Liver (tissue), 9 donors: Measurements from ENCODE around the gene ARHGAP40. TPM values are rescaled to one million over a fixed set of nuclear protein-coding genes. Genes with fewer than 3 reads are reported as not detected.

Source experiments
- DNase-seq: peaks from one replicate; pipeline ENCODE4 v3.0.0-alpha.2; 2017; ENCODE audit warnings: low spot score
- H3K27ac ChIP-seq, 2 donors: one replicate each; pipeline ENCODE4 v1.7.0; 2013; ENCODE audit warnings: inconsistent platforms in 2 of 2, low read length in 2 of 2, control low read depth in 1 of 2, low read depth in 1 of 2, mild to moderate bottlenecking in 1 of 2
- H3K27me3 ChIP-seq, 4 donors: one replicate each; pipeline versions ENCODE4 v1.6.1 to v1.7.0; 2013; ENCODE audit warnings: low read length in 3 of 4, inconsistent platforms in 1 of 4, mild to moderate bottlenecking in 1 of 4, moderate library complexity in 1 of 4; ENCODE audit not compliant: control insufficient read depth in 4 of 4, insufficient read depth in 4 of 4
- H3K36me3 ChIP-seq, 4 donors: one replicate each; pipeline versions ENCODE4 v1.6.1 to v1.7.0; 2013; ENCODE audit warnings: low read length in 3 of 4, mild to moderate bottlenecking in 3 of 4, low read depth in 1 of 4, moderate library complexity in 1 of 4; ENCODE audit not compliant: control insufficient read depth in 4 of 4, insufficient read depth in 3 of 4
- H3K4me1 ChIP-seq, 4 donors: one replicate each; pipeline versions ENCODE4 v1.6.1 to v1.7.0; 2013; ENCODE audit warnings: low read length in 3 of 4, mild to moderate bottlenecking in 3 of 4, moderate library complexity in 1 of 4; ENCODE audit not compliant: control insufficient read depth in 4 of 4, insufficient read depth in 4 of 4
- H3K4me3 ChIP-seq, 3 donors: one replicate each; pipeline versions ENCODE4 v1.6.1 to v1.7.0; 2013; ENCODE audit warnings: low read length in 3 of 3, control low read depth in 1 of 3, low read depth in 1 of 3, mild to moderate bottlenecking in 1 of 3
- H3K9ac ChIP-seq, 2 donors: one replicate each; pipeline ENCODE4 v1.7.0; 2013; ENCODE audit warnings: low read length in 2 of 2, mild to moderate bottlenecking in 2 of 2, moderate library complexity in 2 of 2, control low read depth in 1 of 2, low read depth in 1 of 2
- H3K9me3 ChIP-seq, 4 donors: one replicate each; pipeline versions ENCODE4 v1.6.1 to v1.7.0; 2013; ENCODE audit warnings: low read length in 3 of 4; ENCODE audit not compliant: control insufficient read depth in 4 of 4
- EGR1 ChIP-seq, 2 donors: IDR thresholded peaks; 2 replicates each; pipeline ENCODE4 v1.6.1; 2016 to 2018; ENCODE audit warnings: antibody characterized with exemption in 2 of 2, low read depth in 2 of 2
- FOXA2 ChIP-seq: IDR thresholded peaks from 2 replicates; pipeline ENCODE4 v1.6.1; 2016; ENCODE audit warnings: antibody characterized with exemption
- GABPA ChIP-seq, 2 donors: IDR thresholded peaks in 1 of 2; conservative IDR thresholded peaks in 1 of 2; 2 replicates each; pipeline ENCODE4 v1.6.1; 2016; ENCODE audit warnings: antibody characterized with exemption in 2 of 2, mild to moderate bottlenecking in 1 of 2, moderate library complexity in 1 of 2
- HNF4A ChIP-seq, 2 donors: conservative IDR thresholded peaks; 2 replicates each; pipeline ENCODE4 v1.6.1; 2016; ENCODE audit warnings: antibody characterized with exemption in 2 of 2, mild to moderate bottlenecking in 2 of 2
- HNF4G ChIP-seq: IDR thresholded peaks from 2 replicates; pipeline ENCODE4 v1.6.1; 2016; ENCODE audit warnings: antibody characterized with exemption
- JUND ChIP-seq, 2 donors: IDR thresholded peaks; 2 replicates each; pipeline ENCODE4 v1.6.1; 2016; ENCODE audit warnings: antibody characterized with exemption in 2 of 2
- NR2F2 ChIP-seq: IDR thresholded peaks from 2 replicates; pipeline ENCODE4 v1.6.1; 2016; ENCODE audit warnings: antibody characterized with exemption
- RAD21 ChIP-seq, 2 donors: IDR thresholded peaks; 2 replicates each; pipeline ENCODE4 v1.6.1; 2016; ENCODE audit warnings: antibody characterized with exemption in 2 of 2, mild to moderate bottlenecking in 2 of 2
- RXRA ChIP-seq, 2 donors: IDR thresholded peaks; 2 replicates each; pipeline ENCODE4 v1.6.1; 2017 to 2018; ENCODE audit warnings: antibody characterized with exemption in 2 of 2, mild to moderate bottlenecking in 1 of 2
- SP1 ChIP-seq: IDR thresholded peaks from 2 replicates; pipeline ENCODE4 v1.6.1; 2018; ENCODE audit warnings: antibody characterized with exemption, mild to moderate bottlenecking
- TAF1 ChIP-seq: conservative IDR thresholded peaks from 2 replicates; pipeline ENCODE4 v1.6.1; 2016; ENCODE audit warnings: antibody characterized with exemption, mild to moderate bottlenecking
- YY1 ChIP-seq: IDR thresholded peaks from 2 replicates; pipeline ENCODE4 v1.6.1; 2016; ENCODE audit warnings: antibody characterized with exemption, mild to moderate bottlenecking
- WGBS: extraction: QIAGEN DNeasy Blood & Tissue Kit; methylation state at CpG from one replicate; pipeline ENCODE4 v1.1.7; 2013; 5-methylcytosine and 5-hydroxymethylcytosine counted together
- polyA plus RNA-seq, 2 donors: library from polyadenylated mRNA; stranded (reverse) in 1 of 2; unstranded in 1 of 2; fragments of 200-250 nt in 1 of 2; fragments of >200 nt in 1 of 2; fragmentation: Nextera tagmentation in 1 of 2; extraction: Ambion mirVana in 1 of 2; gene quantifications; one replicate each; pipeline versions ENCODE4 v1.2.1 to v1.2.3, GENCODE V29; 2013 to 2015
- total RNA-seq, 2 donors: library from RNA; depleted of rRNA; stranded (reverse); fragments of >200 nt; gene quantifications; one replicate each; pipeline ENCODE4 v1.2.3, GENCODE V29; 2014
- TF ChIP-seq, protein P1 (sequence below): IDR thresholded peaks from 2 replicates; pipeline ENCODE4 v1.6.1; 2016; ENCODE audit warnings: antibody characterized with exemption, mild to moderate bottlenecking
- TF ChIP-seq, protein P2 (sequence below): IDR thresholded peaks from 2 replicates; pipeline ENCODE4 v1.6.1; 2016; ENCODE audit warnings: antibody characterized with exemption
- TF ChIP-seq, protein P3 (sequence below): IDR thresholded peaks from 2 replicates; pipeline ENCODE4 v1.6.1; 2016; ENCODE audit warnings: antibody characterized with exemption
- TF ChIP-seq, protein P4 (sequence below): fragments of 150-350 bp; IDR thresholded peaks from 2 replicates; pipeline ENCODE4 v1.5.1; 2017; ENCODE audit warnings: improper control_type of control experiment, low read depth, low read length; ENCODE audit not compliant: missing input control
- TF ChIP-seq, protein P5 (sequence below): IDR thresholded peaks from 2 replicates; pipeline ENCODE4 v1.6.1; 2016; ENCODE audit warnings: antibody characterized with exemption
- donor health status: healthy.
- donor health status: healthy.
- donor health status: healthy.
- donor health status: healthy.
- donor health status: healthy.

The ARHGAP40 gene
- total and polyA plus RNA-seq, 4 donors = 0.08 TPM; not detected in 3

DNA sequence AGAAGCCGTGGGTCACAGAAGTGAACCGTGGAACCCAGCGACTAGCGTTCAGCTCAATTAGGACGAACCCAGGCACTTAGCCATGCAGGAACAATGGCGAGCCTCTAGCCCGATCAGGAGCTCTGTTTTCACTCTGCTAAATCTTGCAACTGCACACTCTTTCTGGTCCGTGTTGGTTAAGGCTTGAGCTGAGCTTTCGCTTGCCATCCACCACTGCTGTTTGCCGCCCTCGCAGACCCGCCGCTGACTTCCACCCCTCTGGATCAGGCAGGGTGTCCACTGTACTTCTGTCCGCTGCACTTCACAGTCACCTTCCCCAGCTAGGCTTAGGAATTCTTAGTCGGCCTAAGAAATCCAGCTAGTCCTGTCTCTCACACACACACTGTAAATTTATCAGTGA, 96.9 kb downstream of the ARHGAP40 start:
- TF ChIP-seq, protein P1, sequence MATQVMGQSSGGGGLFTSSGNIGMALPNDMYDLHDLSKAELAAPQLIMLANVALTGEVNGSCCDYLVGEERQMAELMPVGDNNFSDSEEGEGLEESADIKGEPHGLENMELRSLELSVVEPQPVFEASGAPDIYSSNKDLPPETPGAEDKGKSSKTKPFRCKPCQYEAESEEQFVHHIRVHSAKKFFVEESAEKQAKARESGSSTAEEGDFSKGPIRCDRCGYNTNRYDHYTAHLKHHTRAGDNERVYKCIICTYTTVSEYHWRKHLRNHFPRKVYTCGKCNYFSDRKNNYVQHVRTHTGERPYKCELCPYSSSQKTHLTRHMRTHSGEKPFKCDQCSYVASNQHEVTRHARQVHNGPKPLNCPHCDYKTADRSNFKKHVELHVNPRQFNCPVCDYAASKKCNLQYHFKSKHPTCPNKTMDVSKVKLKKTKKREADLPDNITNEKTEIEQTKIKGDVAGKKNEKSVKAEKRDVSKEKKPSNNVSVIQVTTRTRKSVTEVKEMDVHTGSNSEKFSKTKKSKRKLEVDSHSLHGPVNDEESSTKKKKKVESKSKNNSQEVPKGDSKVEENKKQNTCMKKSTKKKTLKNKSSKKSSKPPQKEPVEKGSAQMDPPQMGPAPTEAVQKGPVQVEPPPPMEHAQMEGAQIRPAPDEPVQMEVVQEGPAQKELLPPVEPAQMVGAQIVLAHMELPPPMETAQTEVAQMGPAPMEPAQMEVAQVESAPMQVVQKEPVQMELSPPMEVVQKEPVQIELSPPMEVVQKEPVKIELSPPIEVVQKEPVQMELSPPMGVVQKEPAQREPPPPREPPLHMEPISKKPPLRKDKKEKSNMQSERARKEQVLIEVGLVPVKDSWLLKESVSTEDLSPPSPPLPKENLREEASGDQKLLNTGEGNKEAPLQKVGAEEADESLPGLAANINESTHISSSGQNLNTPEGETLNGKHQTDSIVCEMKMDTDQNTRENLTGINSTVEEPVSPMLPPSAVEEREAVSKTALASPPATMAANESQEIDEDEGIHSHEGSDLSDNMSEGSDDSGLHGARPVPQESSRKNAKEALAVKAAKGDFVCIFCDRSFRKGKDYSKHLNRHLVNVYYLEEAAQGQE = no peak
- TF ChIP-seq SP1 (no peak), HNF4G (no peak), HNF4A (conservative IDR thresholded peaks at IDR 0.05) (no peak), JUND (IDR thresholded peaks at IDR 0.05) (no peak), YY1 (no peak), NR2F2 (no peak), EGR1 (IDR thresholded peaks at IDR 0.05; ENCODE audit: low read depth in 2 of 2) (no peak), TAF1 (no peak)
- TF ChIP-seq, protein P2, sequence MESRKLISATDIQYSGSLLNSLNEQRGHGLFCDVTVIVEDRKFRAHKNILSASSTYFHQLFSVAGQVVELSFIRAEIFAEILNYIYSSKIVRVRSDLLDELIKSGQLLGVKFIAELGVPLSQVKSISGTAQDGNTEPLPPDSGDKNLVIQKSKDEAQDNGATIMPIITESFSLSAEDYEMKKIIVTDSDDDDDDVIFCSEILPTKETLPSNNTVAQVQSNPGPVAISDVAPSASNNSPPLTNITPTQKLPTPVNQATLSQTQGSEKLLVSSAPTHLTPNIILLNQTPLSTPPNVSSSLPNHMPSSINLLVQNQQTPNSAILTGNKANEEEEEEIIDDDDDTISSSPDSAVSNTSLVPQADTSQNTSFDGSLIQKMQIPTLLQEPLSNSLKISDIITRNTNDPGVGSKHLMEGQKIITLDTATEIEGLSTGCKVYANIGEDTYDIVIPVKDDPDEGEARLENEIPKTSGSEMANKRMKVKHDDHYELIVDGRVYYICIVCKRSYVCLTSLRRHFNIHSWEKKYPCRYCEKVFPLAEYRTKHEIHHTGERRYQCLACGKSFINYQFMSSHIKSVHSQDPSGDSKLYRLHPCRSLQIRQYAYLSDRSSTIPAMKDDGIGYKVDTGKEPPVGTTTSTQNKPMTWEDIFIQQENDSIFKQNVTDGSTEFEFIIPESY = no peak
- peaks cover 0 to 9% (median 0%) of the 10 kb centered on the region in 4 donors for H3K27me3 ChIP-seq
- whole genome bisulfite sequencing = 73% methylated on average over 15 of the region's 15 CpGs
- no peaks in the 10 kb centered on the region for H3K36me3 ChIP-seq
- no peaks in the 10 kb centered on the region for H3K9me3 ChIP-seq
- H3K4me3 ChIP-seq = no peak overlapping the region
- no peak overlapping the region for H3K27ac ChIP-seq
- no peak for DNase-seq
- H3K4me1 ChIP-seq = no peaks in the 10 kb centered on the region
- no peak overlapping the region for H3K9ac ChIP-seq

DNA sequence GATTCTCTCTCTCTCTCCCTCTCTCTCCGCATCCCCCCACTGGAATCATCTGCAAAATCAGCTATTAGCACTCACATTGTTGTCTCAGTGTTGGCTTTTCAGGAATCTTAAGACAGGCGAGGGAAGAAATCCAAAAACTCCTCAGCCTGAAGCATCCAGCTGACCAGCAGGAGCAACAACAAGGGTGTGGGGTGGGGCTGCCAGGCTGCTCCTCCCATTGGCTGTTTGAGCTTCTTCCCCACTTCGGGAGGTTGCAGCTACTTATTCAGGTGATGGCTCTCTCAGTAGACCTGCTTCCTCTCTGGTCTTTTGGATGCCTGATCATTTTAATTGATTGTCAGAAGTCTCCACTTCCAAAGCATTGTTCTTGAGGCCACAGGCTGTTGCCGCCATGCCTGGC, 98.5 kb downstream of the ARHGAP40 start:
- peaks cover 0 to 9% (median 0%) of the 10 kb centered on the region in 4 donors for H3K27me3 ChIP-seq
- WGBS = 36% methylated on average over 4 of the region's 4 CpGs
- H3K27ac ChIP-seq = no peak overlapping the region
- H3K4me3 ChIP-seq = no peak overlapping the region
- H3K4me1 ChIP-seq = no peaks in the 10 kb centered on the region
- no peak for DNase-seq
- H3K9ac ChIP-seq = no peak overlapping the region
- H3K9me3 ChIP-seq = no peaks in the 10 kb centered on the region
- TF ChIP-seq JUND (IDR thresholded peaks at IDR 0.05) (no peak), YY1 (no peak), FOXA2 (no peak), GABPA (IDR thresholded peaks at IDR 0.05 in 1 of 2, conservative IDR thresholded peaks at IDR 0.05 in 1 of 2) (no peak), RAD21 (IDR thresholded peaks at IDR 0.05) (no peak), TAF1 (no peak), RXRA (IDR thresholded peaks at IDR 0.05) (no peak), EGR1 (IDR thresholded peaks at IDR 0.05; ENCODE audit: low read depth in 2 of 2) (no peak), HNF4A (conservative IDR thresholded peaks at IDR 0.05) (no peak), HNF4G (no peak), SP1 (no peak), NR2F2 (no peak)
- TF ChIP-seq, protein P3, sequence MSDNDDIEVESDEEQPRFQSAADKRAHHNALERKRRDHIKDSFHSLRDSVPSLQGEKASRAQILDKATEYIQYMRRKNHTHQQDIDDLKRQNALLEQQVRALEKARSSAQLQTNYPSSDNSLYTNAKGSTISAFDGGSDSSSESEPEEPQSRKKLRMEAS = no peak
- TF ChIP-seq, protein P2 = no peak
- TF ChIP-seq, protein P4, sequence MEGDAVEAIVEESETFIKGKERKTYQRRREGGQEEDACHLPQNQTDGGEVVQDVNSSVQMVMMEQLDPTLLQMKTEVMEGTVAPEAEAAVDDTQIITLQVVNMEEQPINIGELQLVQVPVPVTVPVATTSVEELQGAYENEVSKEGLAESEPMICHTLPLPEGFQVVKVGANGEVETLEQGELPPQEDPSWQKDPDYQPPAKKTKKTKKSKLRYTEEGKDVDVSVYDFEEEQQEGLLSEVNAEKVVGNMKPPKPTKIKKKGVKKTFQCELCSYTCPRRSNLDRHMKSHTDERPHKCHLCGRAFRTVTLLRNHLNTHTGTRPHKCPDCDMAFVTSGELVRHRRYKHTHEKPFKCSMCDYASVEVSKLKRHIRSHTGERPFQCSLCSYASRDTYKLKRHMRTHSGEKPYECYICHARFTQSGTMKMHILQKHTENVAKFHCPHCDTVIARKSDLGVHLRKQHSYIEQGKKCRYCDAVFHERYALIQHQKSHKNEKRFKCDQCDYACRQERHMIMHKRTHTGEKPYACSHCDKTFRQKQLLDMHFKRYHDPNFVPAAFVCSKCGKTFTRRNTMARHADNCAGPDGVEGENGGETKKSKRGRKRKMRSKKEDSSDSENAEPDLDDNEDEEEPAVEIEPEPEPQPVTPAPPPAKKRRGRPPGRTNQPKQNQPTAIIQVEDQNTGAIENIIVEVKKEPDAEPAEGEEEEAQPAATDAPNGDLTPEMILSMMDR = no peak
- TF ChIP-seq, protein P5, sequence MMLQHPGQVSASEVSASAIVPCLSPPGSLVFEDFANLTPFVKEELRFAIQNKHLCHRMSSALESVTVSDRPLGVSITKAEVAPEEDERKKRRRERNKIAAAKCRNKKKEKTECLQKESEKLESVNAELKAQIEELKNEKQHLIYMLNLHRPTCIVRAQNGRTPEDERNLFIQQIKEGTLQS = no peak
- TF ChIP-seq, protein P1 = no peak
- H3K36me3 ChIP-seq = no peaks in the 10 kb centered on the region
